NCI-H2171 (cell line): ENCODE measurements around the gene AKR1D1.
"Not testable (repeated sequence)": the region's sequence is repeated elsewhere in the genome, so short reads cannot be mapped to it uniquely, and the experiment has no call there.

Experiments
- DNase-seq: peaks from one replicate; lab custom pipeline; 2025; lab: John Stamatoyannopoulos, UW

The AKR1D1 gene

DNA sequence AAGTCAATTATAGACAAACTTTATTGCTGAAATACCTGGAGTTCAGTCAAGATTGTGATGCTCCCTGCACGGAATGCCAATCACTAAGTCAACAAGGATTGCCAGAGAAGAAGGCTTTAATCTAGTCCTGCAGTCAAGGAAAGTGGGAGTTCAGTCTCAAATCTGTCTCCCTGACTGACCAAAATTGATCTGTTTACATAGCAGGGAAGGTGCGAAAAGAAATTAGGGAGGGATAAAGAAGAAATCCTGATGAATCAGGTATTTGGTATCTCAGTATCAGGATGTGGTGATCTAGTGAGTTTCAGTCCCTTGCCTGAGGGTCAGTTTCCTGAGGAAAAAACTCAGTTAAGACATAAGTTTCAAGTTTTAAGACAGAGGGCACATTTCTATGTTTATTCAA is 2.1 kb upstream of the AKR1D1 start:
- no peak for DNase-seq

DNA sequence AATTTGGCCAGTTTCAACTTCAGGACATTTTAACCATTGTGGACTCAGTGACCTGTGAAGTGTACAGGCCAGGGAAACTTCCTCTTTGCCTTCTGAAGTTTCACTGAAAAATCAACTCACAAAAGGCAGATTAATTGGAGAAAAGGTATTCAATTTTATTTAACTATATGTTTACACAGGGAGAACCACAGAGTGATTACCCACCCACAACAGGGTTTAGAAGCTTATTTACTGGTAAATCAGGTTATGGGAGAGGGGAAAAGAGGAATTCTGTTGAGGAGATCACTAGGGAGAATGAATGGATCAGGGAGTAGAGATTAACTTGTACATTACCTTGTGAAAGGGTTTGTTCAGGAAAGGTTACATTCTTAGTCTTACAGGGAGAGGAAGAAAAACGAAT is 1.7 kb upstream of the AKR1D1 start:
- no peak for DNase-seq

- DNase-seq, result no peak
Measured at GRCh38 chr7:138075350-138075749, 909 bp upstream of the AKR1D1 start.

DNA sequence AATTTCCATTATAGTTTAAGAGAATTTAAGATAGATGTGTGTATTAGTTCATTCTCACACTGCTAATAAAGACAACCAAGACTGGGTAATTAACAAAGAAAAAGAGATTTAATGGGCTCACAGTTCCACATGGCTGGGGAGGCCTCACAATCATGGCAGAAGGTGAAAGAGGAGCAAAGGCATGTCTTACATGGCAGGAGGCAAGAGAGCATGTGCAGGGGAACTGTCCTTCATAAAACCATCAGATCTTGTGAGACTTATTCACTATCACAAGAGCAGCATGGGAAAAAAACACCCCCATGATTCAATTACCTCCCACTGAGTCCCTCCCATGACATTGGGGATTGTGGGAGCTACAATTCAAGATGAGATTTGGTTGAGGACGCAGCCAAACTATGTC is 473 bp upstream of the AKR1D1 start:
- not testable (repeated sequence) for DNase-seq

- DNase-seq, result no peak
Measured at GRCh38 chr7:138077809-138078208, 1.6 kb downstream of the AKR1D1 start.

DNA sequence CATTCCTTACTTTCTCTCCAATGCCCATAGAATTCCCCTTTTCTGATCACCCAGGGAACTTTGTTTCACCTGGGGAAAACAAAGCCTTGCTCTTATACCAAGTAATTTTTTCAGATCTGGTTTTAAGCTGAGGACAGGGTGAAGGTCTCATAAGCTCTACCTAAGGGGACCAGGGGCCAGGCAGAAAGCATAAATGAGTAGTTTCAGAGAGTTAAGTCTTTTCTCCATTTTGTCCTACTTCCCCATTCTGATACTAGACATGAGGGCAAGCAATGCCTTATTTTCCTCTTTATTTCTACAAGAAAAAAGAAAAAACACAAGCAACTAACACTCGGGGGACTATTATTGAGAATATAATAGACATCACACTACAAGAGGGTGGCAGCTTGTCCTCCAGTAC is 2.9 kb downstream of the AKR1D1 start:
- DNase-seq, result no peak

GRCh38 chr7:138081868-138082267 is 5.6 kb downstream of the AKR1D1 start:
- no peak for DNase-seq

DNA sequence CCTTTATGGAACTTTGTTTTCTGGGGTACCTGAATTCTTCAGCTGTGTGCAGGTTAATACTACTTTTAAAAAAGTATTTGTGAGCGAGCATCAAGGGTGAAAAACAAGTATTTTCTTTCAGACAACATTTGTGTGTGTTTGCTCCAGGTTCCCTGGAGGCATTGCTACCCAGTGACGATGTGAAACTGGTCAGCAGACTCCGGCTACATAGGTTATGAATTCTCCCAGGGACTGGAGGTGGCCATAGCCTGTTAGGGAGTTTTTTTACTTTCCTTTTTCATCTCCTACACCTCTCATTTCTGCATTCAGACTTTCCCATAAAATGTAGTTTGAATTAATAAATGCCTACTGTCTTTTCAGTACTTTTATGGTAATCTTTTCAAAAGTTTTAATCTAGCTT is 7.6 kb downstream of the AKR1D1 start:
- DNase-seq, result no peak

DNA sequence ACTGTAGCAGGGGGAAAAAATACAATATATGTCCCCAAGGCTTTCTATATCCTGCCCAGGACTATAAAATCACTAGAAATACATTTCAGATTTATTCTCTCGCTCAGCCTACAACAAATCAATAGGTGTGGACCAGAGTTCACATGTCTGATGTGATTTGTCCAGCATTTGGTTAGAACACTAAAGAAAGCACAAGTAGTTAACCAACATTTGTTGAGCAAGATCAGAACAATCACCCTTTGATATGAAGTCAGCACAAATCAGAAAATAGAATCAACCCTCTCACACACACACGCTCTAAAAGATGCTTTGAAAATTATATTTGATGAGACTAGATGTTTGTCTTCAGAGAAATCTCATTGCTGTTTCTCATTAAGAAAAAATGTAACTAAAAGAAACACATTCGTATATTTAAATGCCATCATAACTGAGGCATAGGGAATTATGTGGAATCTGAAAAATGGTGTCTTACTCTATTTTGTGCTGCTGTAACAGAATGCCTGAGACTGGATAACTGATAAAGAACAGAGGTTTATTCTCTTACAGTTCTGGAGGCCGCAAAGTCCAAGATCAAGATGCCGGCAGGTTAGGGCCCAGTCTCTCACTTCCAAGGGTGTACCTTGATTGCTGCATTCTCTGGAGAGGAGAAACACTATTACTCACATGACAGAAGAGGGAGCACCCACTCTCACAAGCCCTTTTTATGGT is 10.5 kb downstream of the AKR1D1 start:
- DNase-seq, result no peak

DNA sequence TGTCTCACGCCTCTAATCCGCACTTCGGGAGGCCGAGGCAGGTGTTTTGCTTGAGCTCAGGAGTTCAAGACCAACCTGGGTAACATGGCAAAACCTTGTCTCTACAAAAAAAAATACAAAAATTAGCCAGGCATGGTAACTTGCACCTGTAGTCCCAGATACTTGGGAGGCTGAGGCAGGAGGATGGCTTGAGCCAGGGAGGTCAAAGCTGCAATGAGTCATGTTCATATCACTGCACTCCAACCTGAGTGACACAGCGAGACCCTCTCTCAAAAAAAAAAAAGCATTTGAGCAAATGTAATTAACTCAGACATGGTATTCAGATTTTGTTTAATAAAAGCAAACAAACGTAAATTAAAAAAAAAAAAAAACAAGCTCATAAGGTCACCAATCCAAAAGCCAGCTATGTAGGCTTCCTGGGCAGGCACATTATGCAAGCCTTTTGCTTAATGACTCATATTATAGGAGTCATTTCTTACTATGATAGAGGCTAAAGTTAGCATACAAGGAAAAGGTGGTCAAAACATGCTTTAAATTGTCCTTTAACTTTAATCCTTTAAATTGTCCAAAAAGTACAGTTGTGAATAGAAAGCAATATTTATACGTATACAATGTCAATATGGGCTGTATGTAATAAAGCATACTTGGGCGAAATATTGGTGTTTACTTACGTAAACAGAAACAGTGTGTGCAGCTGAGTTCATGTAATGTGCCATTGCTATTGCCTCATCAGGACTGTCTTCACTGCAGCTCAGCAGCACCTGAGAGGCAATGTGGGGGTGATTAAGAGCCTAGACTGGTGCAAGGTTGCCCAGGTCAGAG is 13.0 kb downstream of the AKR1D1 start:
- DNase-seq, result no peak

DNA sequence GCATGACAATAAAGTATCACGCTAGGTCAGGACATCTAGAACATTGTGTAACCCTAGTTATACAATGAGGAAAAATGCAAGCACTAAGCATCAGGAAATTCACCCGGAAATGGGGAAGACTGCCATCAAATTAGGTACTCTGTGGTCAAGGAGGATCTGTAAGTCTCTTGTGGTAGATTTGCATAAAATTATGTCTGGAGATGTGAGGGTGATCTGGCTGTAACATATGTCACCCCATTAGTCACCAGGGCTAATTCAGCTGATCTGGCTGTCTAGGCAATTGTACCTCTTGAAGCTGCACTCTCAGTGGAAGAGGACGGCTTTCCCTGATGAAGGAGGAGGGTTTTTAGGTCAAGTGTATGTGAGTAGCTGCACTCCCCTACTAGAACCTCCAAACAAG is 14.8 kb downstream of the AKR1D1 start:
- no peak for DNase-seq

DNA sequence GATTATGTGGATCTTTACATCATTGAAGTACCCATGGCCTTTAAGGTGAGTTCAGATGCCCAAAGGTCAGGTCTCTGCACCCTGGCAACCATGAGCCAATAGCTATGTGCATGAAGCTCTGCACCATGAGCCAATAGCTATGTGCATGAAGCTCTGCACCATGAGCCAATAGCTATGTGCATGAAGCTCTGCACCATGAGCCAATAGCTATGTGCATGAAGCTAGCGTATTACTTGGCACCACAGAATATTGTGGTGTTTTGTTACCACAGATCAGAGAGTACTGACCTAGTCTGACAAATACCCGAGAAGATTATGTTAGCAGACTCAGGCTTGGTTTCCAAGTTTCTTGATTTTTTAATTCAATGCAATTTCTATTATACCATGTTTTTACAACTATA is 15.6 kb downstream of the AKR1D1 start:
- not testable (repeated sequence) for DNase-seq

DNA sequence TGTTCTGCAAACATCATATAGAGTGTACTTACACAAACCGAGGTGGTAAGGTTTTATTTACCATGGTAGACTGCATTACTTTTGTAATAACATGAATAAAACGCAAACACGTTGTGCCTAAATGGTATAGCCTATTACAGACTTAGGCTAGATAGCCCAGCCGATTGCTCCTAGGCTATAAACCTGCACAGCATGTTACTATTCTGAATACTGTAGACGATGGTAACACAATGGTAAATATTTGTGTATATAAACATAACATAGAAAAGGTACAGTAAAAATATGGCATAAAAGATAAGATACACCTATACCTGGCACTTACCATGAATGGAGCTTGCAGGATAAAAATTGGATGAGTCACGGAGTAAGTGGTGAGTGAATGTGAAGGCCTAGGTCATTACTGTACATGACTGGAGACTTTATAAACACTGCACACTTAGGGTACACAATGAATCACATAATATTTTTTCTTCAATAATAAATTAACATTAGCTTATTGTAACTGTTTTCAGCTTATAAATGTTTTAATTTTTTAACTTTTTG is 16.3 kb downstream of the AKR1D1 start:
- DNase-seq, result no peak

DNA sequence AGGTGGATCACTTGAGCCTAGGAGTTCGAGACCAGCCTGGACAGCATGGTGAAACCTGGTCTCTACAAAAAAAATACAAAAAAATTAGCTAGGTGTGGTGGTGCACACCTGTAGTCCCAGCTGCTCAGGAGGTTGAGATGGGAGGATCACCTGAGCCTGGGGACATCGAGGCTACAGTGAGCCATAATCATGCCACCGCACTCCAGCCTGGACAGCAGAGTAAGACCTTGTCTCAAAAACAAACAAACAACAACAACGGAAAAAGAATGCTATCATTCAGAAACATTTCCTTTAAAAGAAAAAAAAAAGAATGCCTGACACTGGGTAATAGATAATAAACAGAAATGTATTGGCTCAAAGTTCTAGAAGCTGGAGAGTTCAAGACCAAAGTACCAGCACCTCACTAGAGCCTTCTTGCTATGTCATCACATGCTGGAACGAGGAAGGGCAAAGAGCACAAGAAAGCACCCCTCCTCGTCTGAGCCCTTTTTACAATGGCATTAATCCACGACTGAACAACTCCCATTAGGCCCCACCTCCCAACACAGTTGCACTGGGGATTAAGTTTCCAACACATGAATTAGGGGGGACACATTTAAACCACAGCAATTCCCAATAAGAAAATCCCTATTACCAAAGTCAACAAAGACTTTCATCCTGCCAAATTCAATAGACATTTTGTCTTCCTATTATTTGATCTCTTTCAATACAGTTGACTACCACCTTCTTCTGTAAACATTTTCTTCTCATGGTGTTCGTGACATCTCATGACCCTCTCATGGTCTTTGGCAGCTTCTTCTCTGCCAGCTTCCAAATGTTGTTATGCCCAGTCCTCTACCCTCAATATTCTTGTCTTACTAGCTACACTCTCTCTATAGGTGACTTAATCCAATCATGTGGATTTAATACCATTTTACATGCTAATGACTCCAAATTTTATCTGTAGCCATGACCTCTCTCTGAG is 20.0 kb downstream of the AKR1D1 start:
- no peak for DNase-seq

DNA sequence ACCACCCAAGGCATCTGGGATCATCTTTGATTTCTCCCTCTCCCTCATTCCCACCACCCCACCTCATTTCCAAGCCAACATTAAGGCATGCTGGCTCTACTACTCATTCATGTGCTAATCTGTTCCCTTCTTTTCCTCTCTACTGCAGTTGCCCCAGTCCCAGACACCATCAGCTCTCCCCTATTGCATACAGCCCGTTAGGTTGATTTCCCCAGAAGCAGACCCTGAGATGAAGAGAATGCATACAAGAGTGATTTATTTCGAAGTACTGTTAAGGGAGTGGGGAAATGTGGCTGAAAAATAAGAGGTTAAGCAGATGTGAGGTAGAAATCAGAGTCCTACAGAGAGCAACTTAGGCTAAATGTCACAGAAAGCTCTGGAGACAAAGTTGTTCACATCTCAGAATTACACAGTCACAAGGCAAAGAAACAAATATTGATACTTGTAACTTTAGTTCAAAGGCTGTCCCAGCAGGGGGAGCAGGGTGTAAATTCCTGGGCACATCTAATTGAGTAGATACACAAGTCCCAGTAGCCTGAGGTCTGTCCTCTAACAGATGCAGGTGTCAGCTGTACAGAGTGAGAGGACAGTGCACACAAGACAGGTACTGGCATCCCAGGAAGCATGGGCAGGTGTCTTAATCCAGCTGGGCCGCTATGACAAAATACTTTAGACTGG is 20.9 kb downstream of the AKR1D1 start:
- no peak for DNase-seq

- no peak for DNase-seq
Measured at GRCh38 chr7:138099813-138100212, 23.6 kb downstream of the AKR1D1 start.

GRCh38 chr7:138105221-138105620 is 29.0 kb downstream of the AKR1D1 start:
- DNase-seq, result no peak

- DNase-seq, result no peak
Measured at GRCh38 chr7:138115047-138115446, 38.8 kb downstream of the AKR1D1 start.

GRCh38 chr7:138116141-138116540 is 39.9 kb downstream of the AKR1D1 start:
- no peak for DNase-seq

DNA sequence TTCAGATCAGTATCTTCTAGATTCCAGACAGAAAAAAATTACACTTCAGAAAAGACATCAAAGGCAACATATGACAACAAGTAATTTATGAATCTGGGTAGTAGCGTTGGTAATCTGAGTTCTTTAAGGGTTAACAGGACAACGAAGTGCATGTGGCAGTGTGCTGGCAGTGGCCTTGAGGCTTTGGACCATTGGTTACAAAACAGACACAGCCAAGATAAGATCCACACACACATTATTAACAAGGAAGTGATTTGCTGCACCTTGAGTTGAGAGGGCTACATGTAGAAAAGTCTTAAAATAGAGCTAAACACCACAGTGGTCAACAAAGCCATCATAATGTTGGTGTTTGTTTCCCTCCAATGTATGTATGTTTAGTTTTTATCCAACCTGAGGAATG is 40.6 kb downstream of the AKR1D1 start:
- DNase-seq, result no peak

DNA sequence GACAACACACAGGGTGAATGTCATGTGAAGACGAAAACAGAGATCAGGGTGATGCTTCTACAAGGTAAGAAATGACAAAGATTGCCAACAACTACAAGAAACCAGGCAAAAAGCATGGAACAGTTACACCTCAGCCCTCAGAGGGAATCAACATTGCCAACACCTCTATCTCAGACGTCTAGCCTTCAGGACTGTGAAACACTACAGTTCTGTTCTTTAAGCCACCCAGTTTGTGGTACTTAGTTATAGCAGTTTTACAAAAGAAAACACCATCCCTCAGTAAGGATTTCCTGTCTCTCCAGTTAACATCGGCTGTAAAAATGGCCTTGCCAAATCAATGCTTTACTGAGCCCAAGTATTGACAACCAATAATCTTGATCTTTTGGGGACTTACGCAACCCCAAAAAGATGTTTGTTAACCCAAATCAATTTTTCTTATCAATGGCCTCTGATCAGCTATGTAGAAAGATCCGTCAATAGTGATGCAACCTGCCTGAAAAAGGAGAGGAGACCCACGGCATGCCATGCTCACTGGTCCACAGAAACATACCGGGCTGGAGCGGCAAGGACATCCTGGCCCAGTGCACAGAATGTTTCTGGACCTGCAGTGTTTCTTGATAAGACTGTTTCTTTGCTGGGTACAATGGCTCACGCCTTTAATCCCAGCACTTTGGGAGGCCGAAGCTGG is 44.0 kb downstream of the AKR1D1 start:
- no peak for DNase-seq
